ENCODE measurements around the gene C7orf57. TPM values are rescaled to one million over a fixed set of nuclear protein-coding genes. Genes with fewer than 3 reads are reported as not detected.

Gene C7orf57
- polyA plus RNA-seq, 1 of the 3 experiments (the other 2 are of a cell fraction) = 0.41 TPM

GRCh38 chr7:48004032-48004431 lies 31.3 kb upstream of the C7orf57 start:
- Histone ChIP-seq H3K79me2 (ENCODE audit: insufficient read depth) (no peaks in the 10 kb centered on the region), H3K4me2 (no peak overlapping the region), H3K27ac (ENCODE audit: low read depth in 2 of 2, low read length in 1 of 2) (no peak overlapping the region), H3K36me3 (replicated peaks in 1 of 2; ENCODE audit: control insufficient read depth in 1 of 2, insufficient read depth in 2 of 2, low read length in 1 of 2) (no peaks in the 10 kb centered on the region), H3K9me3 (no peaks in the 10 kb centered on the region), H3K27me3 (ENCODE audit: insufficient read depth) (peaks cover 5% of the 10 kb centered on the region; the same call in 1 of the 2 replicates), H3K9ac (no peak overlapping the region), H3K4me1 (ENCODE audit: control insufficient read depth in 1 of 2, insufficient read depth in 2 of 2, low read depth in 1 of 2, low read length in 1 of 2) (no peaks in the 10 kb centered on the region), H4K20me1 (ENCODE audit: insufficient read depth) (no peaks in the 10 kb centered on the region), H3K9me2 (no peaks in the 10 kb centered on the region), H3F3A (replicated peaks; ENCODE audit: insufficient read depth) (peaks cover 4% of the 10 kb centered on the region), H2AFZ (ENCODE audit: low read depth) (no peak overlapping the region), H3K4me3 (ENCODE audit: low read depth in 2 of 2, low read length in 1 of 2) (no peak overlapping the region)
- TF ChIP-seq GATA2 (CRISPR knock-in tag; IDR thresholded peaks at IDR 0.05) (no peak), RAD21 (IDR thresholded peaks at IDR 0.05; ENCODE audit: low read length) (no peak)
- WGBS (ENCODE audit: low lambda C conversion rate) = 48% methylated on average over 2 of the region's 2 CpGs
- no peak for DNase-seq
- CTCF ChIA-PET = interaction anchor here (1.1 to 1.6 kb wide), 2 partner anchors 59 to 106 kb away, joined by 3 to 5 read pairs; no protein-coding TSS in a partner anchor
- POLR2A ChIA-PET = interaction anchor here (0.6 kb wide), 1 partner anchor 60 kb away, joined by 3 read pairs; no protein-coding TSS in a partner anchor

- Histone ChIP-seq H3K4me3 (ENCODE audit: low read depth in 2 of 2, low read length in 1 of 2) (no peak overlapping the region), H3K9ac (no peak overlapping the region), H3K36me3 (replicated peaks in 1 of 2; ENCODE audit: control insufficient read depth in 1 of 2, insufficient read depth in 2 of 2, low read length in 1 of 2) (no peaks in the 10 kb centered on the region), H3K79me2 (ENCODE audit: insufficient read depth) (no peaks in the 10 kb centered on the region), H3K9me3 (no peaks in the 10 kb centered on the region), H3K4me1 (ENCODE audit: control insufficient read depth in 1 of 2, insufficient read depth in 2 of 2, low read depth in 1 of 2, low read length in 1 of 2) (no peaks in the 10 kb centered on the region), H4K20me1 (ENCODE audit: insufficient read depth) (no peaks in the 10 kb centered on the region), H3K4me2 (no peak overlapping the region), H2AFZ (ENCODE audit: low read depth) (no peak overlapping the region), H3K27me3 (ENCODE audit: insufficient read depth) (peaks cover 5% of the 10 kb centered on the region; the same call in 1 of the 2 replicates), H3K27ac (ENCODE audit: low read depth in 2 of 2, low read length in 1 of 2) (no peak overlapping the region), H3F3A (replicated peaks; ENCODE audit: insufficient read depth) (peaks cover 4% of the 10 kb centered on the region), H3K9me2 (no peaks in the 10 kb centered on the region)
- TF ChIP-seq EP300 (IDR thresholded peaks at IDR 0.05; ENCODE audit: borderline replicate concordance in 1 of 2, low read depth in 1 of 2, low read length in 1 of 2) (no peak), SIN3A (IDR thresholded peaks at IDR 0.05; ENCODE audit: borderline replicate concordance, low read depth, low read length) (no peak), PBX3 (IDR thresholded peaks at IDR 0.05) (no peak), TAF1 (IDR thresholded peaks at IDR 0.05; ENCODE audit: borderline replicate concordance, low read depth, low read length) (no peak), EZH2phosphoT487 (IDR thresholded peaks at IDR 0.05; ENCODE audit: borderline replicate concordance, low read depth) (no peak), USF1 (IDR thresholded peaks at IDR 0.05; ENCODE audit: borderline replicate concordance, low read depth) (no peak), IRF3 (IDR thresholded peaks at IDR 0.05; ENCODE audit: low read depth, low read length) (no peak), GABPA (IDR thresholded peaks at IDR 0.05; ENCODE audit: low read depth) (no peak), REST (IDR thresholded peaks at IDR 0.05; ENCODE audit: low read depth, low read length) (no peak), TCF12 (IDR thresholded peaks at IDR 0.05) (no peak), FOXM1 (IDR thresholded peaks at IDR 0.05; ENCODE audit: low read depth) (no peak), ELF1 (IDR thresholded peaks at IDR 0.05) (no peak), RCOR1 (IDR thresholded peaks at IDR 0.05; ENCODE audit: low read length) (no peak), FOXJ3 (CRISPR knock-in tag; IDR thresholded peaks at IDR 0.05) (no peak), NRF1 (IDR thresholded peaks at IDR 0.05; ENCODE audit: low read depth, low read length) (no peak), FOSL2 (IDR thresholded peaks at IDR 0.05; ENCODE audit: borderline replicate concordance, low read depth) (no peak)
- POLR2A ChIA-PET = interaction anchor here (0.6 kb wide), 1 partner anchor 59 kb away, joined by 3 read pairs; no protein-coding TSS in a partner anchor
- CTCF ChIA-PET = interaction anchor here (1.1 to 1.6 kb wide), 2 partner anchors 59 to 105 kb away, joined by 3 to 5 read pairs; no protein-coding TSS in a partner anchor
- no peak for DNase-seq
- WGBS (ENCODE audit: low lambda C conversion rate) = 15% methylated on average over 5 of the region's 5 CpGs
These were observed 30.7 kb upstream of the C7orf57 start for GRCh38 chr7:48004638-48005037.
